GM18517 (cell line): ENCODE measurements around the gene ADARB2.
"Not testable (repeated sequence)": the region's sequence is repeated elsewhere in the genome, so short reads cannot be mapped to it uniquely, and the experiment has no call there.

Experiments used
- ATAC-seq: cut with Tn5 transposase; IDR thresholded peaks from one replicate; pipeline ENCODE4 v1.9.1; 2021; ENCODE audit warnings: mild to moderate bottlenecking, moderate library complexity; ENCODE audit not compliant: unreplicated experiment

ADARB2 gene

DNA sequence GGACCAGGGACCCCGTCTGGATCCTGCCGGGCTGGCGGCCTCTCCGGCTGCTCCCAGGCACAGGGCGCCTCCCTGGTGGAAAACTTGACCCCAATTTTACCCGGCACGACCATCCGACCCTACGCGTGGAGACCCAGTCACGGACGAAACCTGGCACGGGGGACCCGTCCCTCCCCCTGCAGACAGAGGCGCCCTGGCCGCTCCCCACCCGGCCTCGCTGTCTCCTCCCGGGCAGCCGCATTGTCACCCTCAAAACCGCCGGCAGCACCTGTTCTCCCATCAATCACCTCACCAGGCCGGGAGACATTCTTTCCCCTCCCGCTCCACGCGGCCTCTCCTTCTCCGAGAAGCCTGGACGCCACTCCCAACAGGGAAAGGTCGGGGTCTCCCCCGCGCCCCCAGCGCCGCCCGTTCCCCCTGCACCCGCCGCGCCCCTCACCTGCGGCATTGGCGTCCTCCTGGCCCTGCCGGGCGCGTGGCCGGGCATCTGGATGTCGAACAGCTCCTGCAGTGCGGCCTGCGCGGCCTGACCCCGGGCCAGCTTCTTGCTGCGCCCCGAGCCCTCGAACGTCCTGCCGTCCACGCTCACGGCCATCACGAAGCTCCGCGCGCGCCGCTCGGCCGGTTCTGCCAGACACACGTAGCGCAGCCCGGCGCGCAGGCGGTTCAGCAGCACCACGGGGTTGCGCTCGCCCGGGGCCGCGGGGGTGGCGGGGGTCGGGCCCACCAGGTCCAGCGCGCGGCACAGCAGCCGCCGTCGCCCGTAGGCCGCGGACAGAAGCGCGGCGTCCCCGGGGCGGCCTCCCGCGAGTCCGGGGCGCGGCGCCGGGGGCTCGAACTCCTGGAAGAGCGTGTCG, 374.5 kb downstream of the ADARB2 start:
- no peak for ATAC-seq

DNA sequence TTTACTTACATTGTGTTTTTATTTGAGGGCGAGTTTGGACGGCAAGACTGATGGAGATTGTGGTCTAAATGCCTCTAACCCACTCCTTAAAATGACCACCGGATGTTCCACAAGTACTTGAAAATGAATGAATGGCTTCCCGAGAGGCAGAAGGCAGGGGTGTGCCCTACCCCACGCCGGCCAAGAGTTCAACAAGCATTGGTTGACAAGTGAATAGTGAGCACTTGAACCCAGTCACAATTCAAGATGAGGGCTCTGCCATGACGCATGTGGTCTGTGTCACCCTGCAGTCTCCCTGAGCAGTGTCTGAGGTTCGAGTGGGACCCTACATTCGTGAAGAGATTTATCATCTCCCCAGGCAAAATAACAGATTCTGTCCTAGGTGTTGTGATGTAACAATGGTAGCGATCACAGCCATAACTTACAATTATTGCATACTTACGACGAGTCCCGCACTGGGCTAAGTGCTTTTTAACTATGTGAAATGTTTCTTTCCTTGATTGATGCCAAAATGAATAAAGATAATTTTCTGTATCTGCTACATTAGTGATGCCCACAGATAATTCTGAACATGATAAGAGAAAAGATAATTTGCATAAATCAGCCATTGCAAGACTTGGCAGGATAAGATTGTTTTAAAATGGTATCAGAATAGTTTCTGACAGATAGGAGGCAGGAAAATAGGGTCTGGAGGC, 375.8 kb downstream of the ADARB2 start:
- ATAC-seq: no peak

DNA sequence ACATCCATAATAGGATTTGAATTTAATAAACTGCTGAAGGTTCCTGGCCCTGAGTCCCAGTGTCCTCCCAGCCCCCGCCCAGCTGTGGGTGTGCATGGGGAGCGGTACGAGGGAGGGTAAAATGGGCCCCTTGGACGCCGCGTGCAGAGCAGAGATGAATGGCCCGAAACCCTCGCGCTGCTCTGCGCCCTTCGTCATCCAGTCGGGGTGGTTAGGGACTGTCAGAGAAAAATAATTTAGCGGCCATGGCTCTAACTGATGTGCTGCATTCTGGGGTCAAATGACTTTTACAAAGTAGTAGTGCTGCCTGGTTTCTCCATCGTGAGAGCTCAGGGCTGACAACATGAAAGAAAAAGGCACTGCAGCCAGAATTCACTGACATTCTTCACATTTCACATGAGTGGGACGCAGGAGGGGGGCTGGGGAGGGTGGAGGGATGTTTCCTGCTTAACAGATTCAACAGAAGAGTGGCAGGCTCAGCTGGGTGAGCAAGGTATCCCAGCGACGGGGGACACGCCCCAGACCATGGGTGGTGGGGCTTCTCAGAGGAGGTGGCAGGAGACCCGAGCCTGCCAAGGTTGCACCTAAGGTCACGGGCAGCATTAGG, 376.7 kb downstream of the ADARB2 start:
- no peak for ATAC-seq

DNA sequence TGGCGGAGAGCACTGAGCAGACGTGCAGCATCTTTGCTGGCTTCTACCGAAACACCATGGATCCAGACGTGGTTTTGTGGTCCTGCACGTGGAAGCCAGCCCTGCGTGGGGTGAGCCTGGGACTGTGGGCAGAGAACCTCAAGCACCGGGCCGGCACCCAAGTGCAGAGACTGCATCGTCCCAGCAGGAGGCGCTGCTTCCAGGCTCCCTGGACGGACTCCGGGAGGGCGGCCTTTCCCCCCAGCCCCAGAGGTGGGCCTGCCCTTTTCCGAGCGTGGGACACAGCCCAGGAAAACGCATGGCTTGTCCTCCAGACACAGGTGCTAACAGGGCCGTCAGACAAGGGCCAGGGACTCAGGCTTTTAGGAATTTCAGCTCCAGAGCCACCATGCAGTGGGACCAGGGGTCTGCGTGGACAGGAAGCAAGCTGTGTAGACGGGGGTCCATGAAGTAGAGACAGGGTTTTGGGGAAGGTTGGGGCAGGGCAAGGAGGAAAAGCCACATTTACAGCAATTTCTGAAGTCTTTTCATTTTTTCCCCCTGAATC, 377.2 kb downstream of the ADARB2 start:
- no peak for ATAC-seq

DNA sequence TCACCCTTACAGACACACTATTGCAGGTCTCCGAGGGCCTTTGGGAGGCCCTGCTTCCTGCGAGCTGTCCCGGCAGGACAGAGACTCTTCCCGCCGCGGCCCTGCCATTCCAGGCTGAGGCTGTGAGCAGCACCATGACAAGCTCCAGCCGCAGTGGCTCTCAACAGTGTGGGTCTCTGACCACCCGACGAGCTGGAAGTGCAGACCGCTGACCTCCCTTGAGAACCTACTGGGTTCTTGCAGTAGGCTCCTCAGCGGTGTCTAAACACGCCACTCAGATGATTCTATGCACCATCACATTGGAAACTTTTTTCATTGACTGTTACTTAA, 377.7 kb downstream of the ADARB2 start:
- no peak for ATAC-seq

DNA sequence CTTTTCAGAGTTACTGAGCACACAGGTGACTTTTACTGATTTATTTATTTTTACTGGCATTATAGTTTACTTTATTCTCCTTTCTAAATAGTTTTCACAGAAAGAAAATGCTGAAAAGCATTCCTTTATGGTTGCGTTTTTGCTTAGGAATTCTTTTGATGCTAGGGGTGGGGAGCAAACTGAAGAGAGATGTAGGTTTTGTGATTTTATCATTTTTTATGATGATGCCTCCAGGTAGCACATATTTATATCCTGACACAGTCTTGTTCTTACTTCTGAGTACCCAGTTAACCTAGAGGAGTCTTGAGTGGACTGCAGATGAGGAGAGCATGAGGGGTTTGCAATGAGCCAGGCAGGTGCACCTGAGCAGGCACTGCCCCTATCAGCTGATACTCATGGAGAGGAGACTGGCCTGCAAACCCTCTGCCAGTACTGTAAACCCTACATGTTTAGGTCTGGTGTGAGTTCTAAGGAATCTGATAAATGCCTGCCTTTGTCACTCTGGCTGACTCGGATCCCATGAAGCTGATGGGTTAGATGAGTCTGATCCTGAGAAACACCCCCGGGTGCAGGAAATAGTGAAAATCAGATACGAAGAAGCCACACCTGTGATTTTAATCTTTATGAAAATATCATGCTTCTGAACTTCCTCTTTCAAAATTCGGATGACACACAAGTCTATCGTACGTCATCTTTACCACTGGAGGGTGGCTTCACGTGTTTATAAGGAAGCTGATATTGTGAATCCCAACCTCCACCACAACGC, 378.3 kb downstream of the ADARB2 start:
- no peak for ATAC-seq

DNA sequence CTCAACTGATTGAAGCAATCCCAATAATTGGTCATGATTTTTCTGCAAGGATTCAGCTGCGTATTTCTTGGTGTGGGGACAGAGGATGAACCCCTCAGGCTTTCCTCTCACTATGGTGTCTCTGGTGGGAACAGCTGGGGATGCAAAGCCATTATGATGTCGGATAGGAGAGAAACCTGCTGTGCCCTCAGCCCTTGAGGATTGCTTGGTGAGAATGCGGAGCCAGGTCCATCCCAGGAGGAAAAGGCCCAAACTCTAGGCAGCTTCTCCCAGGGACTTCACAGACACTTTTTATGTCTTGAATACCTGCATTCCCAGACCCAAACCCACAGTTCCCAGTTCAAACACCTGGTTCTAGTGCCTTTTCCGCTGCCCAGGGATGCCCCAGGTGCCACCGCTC, 379.2 kb downstream of the ADARB2 start:
- no peak for ATAC-seq

DNA sequence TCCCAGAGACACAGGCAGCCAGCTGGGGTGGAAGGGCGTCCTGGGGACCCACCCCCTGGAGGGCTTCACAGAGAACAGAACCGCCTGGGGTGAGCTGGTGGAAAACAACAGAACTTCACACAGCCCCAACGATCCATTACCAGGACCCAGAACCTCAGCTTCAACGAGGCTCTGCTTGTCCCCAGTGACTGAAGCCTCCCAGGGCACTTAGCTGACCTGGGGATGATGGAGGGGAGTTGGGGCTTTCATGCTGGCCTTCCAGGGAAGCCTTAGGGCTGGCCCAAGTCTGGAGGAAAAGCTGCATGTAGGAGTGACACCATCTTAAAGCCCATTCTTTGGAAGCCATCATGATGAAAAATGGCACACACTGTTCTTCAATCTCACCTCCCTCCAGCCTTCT, 381.0 kb downstream of the ADARB2 start:
- no peak for ATAC-seq

DNA sequence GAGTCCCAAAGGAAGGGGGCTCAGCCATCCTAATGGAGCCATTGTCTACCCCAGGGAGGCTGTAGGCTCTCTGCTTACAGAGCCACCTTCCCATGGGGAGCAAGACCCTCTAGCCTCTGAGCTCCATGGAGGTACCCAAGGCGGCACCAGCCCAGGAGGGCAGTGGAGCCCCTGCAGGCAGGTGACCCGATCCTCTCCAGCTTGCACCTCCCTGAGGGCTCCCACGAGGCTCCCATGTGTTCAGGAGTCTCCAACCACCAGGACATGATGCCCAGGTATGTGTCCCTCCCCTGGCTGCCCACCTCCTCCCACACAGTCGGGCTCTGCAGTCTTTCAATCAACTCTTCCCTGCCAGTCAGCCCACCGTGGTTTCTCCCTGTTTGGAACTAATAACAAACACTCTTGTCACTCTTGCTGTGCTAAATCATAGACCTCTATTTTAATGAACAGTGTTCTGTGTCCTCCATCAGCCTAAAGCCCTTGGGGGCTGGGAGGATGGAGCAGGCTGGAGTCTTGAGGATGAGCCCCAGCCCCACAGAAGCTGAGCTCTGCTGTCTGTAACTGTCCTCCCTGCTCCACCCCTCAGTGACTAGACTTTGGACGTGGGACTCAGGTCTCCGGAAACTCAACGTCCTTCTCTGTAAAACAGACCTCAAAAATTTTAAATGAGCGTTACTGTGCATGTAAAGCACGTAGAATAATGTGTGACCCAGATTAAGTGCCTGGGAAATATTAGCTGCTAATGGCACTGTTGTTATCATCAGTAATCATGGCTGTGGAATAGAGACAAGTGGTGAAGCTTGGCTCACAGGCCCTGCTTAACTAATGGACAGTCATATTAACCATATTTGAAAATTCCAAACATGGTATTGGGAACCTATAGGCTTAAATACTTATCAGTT, 382.3 kb downstream of the ADARB2 start:
- no peak for ATAC-seq

DNA sequence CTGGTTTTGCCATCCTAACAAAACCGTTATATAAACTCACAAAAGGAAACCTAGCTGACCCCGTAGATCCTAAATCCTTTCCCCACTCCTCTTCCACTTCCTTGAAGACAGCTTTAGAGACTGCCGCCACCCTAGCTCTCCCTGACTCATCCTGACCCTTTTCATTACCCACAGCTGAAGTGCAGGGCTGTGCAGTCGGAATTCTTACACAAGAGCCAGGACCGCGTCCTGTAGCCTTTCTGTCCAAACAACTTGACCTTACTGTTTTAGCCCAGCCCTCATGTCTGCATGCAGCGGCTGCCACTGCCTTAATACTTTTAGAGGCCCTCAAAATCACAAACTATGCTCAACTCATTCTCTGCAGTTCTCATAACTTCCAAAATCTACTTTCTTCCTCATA, 385.0 kb downstream of the ADARB2 start:
- ATAC-seq: not testable (repeated sequence)

DNA sequence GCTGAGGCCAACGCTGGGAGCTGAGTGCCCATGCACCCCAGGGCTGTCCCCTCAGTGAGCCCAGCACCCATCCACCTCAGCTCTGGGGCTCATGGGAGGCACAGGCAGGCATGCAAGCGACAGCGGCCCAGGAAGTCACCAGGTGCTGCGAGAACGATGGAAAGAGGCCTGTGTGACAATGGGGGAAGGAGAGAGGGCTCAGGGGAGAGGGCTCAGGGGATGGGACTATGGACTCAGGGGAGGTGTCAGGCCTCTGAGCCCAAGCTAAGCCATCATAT, 388.6 kb downstream of the ADARB2 start:
- no peak for ATAC-seq

DNA sequence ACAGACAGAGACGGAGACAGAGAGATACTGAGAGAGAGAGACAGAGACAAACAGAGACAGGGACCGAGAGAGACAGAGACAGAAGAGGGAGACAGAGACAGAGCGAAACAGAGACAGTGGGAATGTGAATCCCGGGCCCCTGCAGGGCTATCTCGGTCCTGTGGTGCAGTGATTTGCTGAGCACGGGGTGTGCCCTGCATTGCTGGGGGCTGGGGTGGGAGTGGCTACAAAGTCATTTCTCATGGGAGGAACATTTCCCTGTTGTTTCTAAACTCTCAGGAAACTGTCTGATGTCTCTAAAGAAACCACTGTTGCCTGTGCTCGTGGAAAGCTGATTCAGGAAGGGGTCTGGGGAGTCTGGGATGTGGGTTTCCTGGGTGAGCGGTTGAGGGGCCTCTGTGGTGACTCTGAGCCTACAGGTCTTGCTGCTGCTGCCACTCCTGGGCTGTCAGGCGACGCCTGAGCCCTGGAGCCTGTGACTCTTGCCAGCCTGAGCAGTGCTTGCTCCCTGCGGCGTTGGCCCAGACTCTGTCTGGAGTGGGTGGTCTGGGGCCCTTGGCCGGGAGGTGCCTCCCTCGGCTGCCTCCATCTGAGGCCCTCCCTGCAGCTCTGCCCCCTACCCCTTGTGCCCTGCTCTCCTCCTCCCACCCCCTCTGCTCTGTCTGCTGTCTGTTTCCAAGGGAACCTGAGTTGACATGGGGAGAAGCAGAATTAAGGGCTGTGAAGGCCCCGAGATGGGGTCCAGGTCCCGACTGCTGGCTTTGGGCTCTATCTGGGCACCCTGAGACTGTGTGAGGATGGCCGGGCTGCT, 389.2 kb downstream of the ADARB2 start:
- ATAC-seq: no peak

DNA sequence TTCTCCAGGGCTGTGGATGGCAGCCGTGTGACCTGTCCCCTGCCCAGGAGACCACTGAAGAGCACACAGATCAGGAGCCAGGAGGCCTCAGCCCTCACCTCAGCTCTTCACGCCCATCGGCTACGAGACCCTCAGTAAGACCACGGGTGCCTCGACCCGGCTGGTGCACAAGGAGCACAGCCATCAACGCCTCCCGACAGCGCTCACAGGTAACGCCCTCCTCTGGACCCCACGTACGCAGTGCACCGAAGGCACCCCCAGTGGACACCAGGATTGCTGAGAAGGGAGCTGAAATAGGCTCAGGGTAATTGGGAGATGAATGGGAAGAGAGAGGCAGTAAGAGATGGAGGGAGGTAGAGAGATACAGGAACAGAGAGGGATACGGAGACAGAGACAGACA, 389.8 kb downstream of the ADARB2 start:
- no peak for ATAC-seq

DNA sequence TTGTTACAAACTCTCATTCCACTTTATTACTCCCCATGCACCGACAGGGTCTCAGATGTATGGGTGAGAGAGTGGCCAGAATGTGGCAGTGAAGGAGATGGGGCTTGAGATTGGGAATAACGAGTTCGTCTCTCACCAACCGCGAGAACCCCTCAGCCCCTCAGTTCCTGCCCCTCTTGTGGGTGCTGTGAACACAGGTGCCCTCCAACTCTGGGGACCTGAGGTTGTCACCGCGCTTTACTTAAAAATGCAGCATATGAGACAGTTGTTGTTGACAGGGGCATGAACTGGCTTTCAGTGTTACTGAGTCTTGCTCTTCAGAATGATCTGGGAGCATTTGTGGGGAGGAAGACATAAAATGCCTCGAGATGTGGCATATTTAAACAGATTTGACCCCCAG, 391.1 kb downstream of the ADARB2 start:
- no peak for ATAC-seq

DNA sequence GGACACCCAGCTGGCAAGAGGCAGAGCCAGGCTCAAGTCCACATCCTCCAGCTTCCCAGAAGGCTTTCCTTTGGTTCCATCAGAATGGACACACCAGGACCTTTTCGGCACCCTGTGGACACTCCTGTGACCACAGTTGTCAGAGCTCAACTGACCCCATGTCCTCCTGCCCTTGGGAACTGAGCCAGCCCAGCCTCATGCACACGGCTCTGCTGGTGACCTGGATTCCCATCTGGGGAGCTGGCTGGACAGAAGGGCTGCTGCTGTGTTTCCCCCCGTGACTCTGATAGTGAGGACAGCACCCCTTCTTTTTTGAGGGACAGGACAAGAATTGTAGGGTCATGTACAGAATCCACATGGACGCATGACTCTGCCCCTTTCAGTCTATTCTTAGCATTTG, 392.0 kb downstream of the ADARB2 start:
- no peak for ATAC-seq

DNA sequence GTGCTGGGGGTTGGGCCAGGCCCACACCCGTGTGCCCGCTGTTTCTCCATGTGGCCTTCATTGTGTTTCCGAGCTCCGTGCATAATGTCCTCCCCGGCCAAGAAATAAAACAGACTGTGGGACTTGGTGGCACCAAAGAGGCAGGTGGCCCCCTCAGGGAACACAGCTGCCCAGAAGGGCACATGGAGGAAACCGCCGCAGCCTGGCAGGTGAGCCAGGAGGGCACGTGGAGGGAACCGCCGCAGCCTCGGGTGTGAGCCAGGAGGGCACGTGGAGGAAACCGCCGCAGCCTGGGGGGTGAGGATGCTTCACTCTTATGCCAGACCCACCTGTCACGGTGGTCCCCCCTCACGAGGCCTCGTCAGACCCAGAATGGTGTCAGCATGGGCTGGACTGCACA, 392.5 kb downstream of the ADARB2 start:
- ATAC-seq: no peak

DNA sequence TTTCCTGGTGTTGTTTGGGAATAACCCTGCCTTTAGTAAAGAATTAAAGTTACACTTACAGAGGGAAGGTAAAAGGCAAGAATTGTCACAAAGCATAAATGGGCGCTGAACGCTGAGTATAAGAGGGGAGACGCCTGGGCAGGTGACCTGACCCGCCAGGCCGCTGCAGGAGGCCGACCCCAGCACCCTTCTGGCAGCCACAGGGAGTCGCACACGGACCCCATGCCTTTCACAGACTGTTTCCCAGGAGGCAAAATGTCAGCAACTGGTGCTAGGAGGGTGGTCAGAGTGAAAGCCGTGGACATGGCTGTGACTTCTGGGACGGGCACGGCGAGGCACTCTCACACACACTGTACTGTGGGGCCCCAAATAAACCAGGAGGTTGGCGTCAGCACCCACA, 392.9 kb downstream of the ADARB2 start:
- no peak for ATAC-seq

DNA sequence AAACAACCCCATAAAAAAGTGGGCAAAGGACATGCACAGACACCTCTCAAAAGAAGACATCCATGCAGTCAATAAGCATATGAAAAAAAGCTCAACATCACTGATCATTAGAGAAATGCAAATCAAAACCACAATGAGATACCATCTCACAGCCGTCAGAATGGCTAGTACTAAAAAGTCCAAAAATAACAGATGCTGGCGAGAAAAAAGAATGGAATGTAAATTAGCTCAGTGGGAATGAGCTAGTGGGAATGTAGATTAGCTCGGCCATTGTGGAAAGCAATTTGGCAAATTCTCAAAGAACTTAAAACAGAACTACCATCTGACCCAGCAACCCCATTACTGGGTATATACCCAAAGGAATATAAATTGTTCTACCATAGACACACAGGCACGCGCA, 394.1 kb downstream of the ADARB2 start:
- no peak for ATAC-seq

DNA sequence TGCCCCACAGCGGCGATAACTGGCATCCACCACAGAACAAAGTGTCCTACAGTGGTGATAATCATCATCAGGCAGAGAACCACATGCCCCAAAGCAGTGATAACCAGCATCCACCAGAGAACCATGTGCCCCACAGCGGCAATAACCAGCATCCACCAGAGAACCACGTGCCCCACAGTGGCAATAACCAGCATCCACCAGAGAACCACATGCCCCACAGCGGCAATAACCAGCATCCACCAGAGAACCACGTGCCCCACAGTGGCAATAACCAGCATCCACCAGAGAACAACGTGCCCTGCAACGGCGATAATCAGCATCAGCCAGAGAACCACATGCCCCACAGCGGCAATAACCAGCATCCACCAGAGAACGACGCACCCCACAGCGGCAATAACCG, 396.3 kb downstream of the ADARB2 start:
- ATAC-seq: not testable (repeated sequence)

DNA sequence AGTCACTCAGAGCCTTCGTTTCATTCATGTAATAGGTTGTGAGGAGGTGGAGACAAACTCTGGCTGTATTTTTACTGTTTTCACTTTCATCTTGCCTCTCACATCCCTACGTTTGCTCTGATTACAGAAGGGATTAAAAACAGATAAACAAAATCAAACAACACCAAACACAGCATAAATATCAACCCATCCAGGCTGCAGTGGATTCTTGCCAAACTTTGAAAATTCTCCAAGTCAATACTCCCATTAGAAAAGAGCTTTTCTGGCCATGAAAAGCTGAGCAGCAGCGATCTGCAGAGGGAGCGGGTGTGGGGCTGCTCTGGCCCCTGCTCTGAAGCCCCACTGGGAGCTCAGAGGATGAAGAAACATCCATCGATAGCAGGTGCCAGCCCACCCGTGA, 397.9 kb downstream of the ADARB2 start:
- no peak for ATAC-seq
